Central memory CD4-positive, alpha-beta T cell (primary cell): Measurements from ENCODE around the gene RHBDL1.

Source experiments
- DNase-seq: peaks from one replicate; pipeline ENCODE4 v3.0.0; 2022

The RHBDL1 gene

DNA sequence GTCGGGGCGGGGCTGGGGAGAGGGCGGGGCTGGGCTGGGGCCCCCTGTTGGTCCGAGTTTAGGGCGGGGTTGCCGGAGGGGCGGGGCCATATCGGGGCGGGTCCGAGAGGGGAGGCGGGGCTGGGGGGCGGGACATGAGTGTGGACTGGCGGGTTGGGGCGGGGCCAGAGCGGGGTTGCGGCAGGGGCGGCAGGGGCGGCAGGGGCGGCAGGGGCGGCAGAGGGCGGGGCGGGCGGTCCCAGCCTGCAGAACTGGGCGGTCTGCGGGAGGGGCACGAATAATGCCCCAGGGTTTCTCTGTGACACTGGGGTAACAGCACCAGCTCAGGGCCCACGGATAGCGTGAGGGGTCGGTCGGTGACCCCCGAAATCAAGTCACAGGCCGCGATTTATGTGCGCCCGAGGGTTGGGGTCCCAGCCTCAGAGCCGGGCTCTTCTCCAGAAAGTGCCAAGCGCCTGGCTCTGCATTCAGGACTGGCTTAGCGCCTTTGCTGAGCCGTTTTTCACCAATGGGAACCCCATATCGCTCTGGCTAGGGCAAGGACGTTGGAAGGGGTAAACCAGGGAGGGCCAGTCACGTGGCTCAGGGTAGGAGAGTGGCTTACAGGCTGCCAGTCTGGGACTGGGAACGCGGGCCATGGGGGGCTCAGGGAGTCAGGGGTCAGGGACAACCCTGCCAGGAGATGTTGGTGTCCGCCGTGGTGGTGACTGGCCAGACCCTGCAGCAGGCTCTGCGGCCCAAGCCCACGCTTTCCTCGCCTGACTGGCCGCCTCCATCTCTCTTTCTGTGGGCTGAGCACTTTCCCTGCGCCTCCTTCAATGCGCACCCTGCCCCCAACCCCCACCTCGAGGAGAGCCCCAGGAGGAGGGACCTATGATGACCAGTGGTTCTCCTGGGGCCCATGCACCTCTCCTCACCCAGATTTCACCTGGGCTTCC, 38.1 kb upstream of the RHBDL1 start:
- DNase-seq: no peak

DNA sequence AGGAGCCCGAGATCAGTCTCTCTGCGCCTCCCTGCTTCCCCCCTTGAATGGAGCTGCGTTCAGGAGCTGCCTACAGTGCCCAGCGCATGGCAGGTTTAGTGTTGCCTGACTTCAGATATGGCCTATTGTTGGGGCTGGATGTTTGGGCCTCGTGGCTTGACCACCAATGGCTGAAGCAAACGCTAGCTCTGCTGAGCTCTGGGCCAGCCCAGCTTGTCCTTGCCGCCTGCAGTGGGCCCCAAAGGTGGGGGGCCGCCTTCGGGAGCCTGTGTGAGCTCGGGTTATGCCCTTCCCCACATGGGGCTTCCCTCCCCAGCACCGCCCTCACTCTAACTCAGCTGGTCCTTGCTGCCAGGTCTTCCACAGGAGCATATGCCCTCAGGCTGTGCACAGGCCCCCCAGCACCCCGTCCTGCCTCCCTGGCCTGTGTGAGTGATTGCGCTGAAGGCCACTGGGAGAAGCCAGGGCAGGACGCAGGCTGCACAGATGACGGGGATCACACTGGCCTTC, 37.4 kb upstream of the RHBDL1 start:
- DNase-seq: no peak

DNA sequence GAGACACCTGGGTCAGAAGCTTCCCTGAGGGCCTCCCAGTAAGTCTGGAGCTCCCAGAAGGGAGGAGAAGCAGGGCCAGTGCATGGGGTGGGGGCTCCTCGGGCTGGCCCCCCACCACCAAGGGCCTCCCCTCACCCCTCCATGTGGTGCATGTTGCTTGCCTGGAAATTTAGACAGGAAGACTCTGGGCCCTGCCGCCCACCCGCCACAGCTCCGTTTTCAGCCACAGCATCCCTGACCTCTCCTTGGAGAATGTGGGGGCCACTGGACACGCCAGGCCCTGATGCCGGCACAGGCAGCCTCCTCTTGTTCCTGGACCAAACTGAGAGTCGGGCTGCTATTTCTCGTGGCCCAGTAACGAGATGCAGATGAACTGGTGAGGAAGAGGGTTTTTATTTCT, 36.6 kb upstream of the RHBDL1 start:
- DNase-seq: no peak

DNA sequence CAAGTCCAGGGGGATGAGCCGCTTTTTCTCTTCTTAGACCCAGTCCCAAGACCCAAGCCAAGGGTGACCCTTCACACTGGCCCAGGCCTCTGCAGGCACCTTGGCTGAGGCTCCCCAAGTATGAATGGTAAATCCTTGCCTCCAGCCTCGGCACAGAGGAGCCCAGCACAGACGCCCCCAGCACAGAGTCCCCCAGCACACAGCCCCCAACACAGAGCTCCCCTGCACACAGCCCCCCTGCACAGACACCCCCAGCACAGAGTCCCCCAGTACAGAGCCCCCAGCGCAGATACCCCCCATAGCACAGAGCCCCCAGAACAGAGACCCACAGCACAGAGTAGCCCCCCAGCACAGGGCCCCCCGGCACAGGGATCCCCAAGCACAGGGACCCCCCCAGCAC, 34.9 kb upstream of the RHBDL1 start:
- DNase-seq: no peak

DNA sequence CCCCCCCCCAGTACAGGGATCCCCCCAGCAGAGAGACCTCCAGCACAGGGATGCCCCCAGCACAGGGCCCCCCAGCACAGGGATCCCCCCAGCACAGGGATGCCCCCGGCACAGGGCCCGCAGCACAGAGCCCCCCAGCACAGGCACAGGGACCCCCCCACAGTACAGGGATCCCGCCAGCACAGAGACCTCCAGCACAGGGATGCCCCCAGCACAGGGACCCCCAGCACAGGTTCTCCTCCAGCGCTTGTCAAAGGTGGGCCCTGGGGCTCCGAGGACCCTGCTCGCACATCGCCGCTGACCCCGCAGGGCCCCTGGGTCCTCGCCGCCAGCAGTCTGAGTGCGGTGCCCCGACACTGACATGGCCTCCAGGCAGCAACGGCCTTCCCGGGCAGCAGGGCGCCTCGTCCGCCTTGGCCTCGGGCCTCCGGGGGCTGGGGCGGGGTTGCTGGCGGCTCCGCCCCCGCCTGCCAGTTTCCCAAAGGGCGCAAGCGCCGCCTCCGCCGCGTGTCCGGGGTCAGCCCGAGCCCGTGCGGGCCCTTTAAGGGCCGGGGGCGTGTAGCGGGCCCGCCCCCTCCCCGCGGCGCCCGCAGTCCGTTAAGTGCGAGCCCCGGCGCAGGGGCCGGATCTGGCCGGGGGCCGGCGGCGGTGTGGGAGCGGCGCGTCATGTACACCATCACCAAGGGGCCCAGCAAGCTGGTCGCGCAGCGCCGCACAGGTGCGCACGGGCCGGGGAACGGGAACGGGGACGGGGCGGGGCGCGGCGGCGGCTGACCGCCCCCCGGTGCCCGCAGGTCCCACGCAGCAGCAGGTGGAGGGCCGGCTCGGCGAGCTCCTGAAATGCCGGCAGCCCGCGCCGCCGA, 33.9 kb upstream of the RHBDL1 start, which contains the start of gene MCRIP2:
TSS of gene MCRIP2 (plus strand) at position 503 of the 863 bp plus-strand sequence. CDS start at position 667, 164 bp downstream.
- peak; percentile 42 for DNase-seq

DNA sequence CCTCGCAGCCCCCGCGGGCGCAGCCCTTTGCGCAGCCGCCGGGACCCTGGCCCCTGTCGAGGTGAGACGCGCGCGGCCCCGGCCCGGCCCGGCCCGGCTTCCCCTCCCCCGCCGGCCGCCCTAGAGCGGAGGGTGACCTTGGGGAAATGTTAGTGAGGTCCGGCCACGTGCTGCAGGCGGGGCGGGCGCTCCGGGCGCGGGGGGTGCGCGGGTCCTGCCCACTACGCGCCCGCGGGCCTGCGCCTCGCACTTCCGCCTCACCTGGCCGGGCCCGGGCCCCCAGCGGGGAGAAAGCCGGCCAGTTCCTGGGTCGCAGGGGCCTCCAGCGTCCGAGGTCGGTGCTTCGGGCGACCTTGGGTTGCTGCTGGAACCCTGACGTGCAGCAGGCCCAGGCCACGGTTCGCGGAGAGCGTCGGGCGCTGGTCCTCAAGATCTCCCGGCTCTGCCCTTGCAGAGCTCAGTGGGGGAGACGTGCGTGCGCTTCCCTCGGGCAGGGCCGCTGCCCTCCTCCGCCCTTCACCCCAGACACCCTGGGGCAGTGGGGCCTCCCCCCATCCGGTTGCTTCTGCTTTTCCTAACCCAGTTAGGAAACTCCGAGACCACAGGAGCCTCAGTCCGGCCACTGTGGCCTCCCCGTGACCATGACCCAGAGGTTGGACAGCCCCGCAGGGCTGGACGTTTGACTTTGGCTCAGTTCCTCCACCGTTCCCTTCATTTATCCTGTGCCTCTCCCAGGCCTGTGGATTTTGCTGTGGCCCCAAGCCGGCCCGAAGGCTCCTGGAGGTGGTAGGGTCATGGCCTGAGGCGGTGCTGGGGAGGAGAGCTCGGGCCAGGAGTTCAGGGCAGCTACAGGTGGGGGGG, 33.1 kb upstream of the RHBDL1 start:
- DNase-seq: no peak

DNA sequence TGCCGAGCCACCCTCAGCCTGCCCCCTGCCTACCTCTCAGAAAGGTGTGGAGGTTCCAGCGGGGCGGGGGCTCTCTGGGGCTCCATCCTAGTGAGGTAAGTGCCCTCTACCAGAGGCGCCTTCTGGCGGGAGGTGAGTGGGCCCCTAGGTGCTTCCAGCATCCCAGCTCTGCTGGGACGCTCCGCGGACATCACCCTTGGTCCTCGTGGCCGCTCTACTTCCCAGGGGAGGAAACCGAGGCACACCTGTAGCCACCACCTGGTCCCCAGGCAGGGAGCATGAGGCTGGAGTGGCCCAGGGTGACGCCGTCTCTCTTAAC, 32.5 kb upstream of the RHBDL1 start:
- DNase-seq: no peak

DNA sequence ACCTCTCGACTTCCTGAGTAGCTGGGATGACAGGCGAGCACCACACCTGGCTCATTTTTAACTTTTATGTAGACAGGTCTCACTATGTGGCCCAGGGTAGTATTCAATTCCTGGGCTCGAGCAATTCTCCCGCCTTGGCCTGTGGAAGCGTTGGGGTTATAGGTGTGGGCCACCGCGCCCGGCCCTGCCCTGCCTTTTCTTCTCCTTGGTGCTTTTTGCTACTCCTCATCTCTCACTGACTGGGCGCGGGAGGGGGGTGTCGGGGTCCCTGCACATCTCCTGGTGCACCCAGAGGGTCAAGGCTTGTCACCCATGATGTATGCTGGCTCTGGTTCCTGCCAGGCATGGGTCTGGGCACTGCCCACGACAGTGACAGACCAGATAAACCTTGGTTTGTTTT, 30.9 kb upstream of the RHBDL1 start:
- DNase-seq: no peak

DNA sequence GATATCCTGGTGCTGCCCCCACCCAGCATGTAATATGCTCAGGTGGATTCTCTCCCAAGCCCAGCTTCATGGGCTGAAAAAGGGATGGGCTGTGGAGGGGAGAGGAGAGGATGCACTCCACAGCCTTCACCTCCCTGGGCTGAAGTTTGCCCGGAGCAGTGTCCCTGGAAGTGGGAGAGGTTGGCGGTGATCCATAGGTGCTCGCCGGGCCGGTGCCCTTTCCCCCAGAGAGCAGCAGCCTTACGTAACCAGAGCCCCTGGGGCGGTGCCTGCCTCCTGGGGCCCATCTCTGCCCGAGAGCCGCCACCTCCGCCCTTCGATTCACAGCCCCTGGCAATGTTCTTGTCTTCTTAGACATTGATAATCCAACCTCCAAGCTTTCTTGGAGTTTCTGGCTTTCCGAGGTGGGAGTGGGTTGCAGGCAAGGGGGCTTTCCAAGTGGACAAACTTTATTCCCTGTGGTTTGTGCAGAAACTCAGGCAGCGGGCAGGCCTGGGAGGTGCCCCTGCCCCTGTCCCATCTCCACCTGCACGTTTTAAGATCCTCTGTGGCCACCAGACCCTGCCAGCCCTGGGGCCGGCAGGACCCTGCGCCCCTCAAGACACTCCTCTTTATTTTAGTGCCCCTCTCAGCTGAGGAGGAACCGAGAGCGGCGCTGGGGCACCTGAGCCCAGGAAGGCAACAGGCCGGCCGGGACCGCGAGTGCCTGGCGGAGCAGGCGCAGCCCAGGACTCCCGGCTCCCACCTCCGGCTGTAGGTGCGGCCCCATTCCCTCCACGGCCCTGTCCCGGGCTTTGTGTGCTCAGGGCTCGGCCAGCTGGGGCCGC, 29.4 kb upstream of the RHBDL1 start:
- DNase-seq: no peak

DNA sequence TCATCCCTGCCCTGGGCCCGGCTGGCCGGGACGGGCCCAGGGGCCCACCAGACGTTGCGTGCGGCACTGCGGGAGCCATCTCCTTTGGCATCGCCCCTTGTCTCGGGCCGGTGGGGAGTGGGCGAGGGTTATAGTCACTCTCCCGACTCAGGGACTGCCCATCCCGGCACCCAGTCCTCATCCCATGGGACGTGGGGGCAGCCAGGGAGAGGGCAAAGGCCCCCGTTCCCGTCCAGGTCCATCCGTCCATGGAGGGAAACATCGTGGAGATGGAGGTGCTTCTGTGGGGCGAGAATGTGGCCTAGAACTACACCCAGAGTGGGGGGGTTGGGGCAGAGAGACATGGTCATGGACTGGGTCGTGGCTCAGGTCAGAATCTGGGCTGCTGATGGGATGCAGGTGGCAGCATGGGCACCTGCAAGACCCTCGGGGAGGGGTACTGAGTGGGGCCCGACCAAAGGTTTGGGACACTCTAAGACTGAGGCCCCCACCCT, 28.7 kb upstream of the RHBDL1 start:
- no peak for DNase-seq

DNA sequence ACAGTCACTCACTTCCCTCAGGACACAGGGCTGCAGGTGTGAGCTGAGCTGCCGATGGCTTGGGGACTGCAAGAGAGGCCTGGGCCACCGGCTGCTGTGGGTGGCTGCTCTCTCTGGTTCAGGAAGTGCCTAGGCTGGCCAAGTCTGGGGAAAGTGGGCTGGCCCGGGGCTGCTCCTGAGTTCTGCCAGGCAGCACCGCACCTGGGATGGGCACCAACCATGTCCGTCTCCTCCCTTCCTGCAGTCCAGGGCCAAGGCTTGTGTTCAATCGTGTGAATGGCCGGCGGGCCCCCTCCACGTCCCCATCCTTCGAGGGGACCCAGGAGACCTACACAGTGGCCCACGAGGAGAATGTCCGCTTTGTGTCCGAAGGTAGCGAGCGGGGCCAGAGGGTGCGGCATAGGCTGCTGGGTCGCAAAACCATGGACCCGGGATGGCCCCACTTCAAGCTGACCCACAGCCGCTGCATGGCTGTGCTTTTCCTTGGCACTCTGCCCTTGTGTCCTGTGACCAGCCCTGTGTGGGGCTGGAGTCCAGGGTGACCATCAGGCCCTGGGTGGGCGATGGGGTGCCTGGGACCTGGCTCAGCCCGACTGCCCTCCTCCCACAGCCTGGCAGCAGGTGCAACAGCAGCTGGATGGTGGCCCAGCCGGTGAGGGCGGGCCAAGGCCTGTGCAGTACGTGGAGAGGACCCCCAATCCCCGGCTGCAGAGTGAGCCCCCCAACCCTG, 28.1 kb upstream of the RHBDL1 start:
- DNase-seq: no peak

DNA sequence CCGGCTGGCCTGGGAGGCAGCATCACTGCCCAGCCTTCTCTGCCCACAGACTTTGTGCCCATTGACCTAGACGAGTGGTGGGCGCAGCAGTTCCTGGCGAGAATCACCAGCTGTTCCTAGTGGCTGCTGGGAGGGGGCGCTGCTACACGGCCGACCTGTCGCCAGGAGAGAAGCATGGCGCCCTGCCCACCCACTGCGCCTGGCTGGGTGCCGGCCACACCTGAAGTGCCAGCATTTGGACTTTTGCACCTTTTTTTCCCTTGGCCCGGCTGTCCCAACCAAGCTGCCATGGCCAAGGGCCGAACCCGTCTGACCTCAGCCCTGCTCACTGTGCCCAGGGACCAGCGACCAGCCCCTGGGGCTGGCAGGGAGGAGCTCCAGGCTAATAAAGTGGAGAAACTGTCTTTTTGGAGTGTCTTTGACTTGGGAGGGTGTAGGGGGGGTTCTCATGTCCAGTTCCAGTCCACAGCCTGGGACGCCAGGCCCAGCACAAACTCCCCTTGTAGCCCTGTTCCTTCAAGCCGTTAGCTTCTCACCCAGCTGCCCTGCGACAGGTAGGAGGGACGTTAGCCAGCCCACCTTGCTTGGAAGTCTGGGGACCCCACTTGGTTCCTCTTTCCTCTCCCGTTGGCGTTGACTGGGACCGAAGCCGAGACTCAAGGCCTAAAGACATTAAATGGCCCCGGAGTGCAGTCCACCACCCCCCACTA, 27.2 kb upstream of the RHBDL1 start:
- no peak for DNase-seq

DNA sequence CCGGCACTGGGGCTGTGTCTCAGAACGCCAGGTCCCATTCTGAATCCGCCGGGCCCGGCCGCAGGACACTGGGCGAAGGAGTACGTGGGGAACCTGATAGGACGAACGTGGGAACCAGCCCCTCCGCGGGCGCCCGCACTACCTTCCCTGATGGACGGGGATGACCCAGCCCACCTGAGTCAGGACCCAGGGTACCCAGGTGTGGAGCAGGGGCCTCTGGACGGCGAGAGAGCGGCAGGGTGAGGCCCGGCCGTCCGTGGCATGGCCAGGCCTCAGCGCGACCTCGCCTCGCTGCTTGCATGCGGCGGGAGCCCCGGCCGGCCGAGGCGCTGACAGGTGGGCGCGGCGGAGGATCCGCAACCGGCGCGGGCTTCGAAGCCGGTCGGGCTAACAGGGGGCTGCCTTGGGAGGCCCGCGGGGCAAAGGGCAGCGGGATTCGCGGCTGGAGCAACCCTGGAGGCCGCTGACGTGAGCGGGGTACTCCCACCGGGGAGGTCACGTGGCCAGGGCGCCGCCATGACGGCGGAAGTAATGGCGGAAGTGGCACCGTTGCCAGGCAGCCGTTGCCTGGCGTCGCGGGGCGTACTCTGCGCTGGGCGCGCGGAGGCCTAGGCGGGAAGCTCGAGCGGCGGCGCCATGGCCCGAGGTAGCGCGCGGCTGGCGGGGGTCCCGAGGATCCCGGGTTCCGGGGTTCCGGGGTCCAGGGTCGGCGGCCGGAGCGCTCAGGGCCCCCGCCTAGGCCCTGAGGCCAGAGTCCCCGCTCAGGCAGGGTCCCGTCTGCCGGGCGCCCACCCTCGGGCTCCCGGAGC, 26.5 kb upstream of the RHBDL1 start, which contains the start of gene WDR90:
TSS of gene WDR90 (plus strand) at position 585 of the 809 bp plus-strand sequence. CDS start at position 637, 52 bp downstream.
- peak; percentile 91 for DNase-seq

DNA sequence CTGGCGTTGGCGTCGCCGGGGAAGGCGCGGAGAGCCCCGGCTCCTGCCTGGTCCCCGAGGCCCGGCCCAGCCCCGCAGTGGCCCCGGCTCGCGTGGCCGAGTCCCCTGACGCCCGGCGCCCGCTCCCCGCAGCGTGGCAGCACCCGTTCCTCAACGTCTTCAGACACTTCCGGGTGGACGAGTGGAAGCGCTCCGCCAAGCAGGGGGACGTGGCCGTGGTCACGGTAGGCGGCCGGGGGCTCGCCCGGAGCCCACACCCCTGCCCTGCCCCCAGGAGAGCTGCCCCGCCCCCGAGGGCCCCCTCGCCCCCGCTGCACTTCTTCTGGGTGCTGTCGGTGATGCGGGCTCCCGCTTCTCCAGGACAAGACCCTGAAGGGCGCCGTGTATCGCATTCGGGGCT, 25.8 kb upstream of the RHBDL1 start:
- no peak for DNase-seq

DNA sequence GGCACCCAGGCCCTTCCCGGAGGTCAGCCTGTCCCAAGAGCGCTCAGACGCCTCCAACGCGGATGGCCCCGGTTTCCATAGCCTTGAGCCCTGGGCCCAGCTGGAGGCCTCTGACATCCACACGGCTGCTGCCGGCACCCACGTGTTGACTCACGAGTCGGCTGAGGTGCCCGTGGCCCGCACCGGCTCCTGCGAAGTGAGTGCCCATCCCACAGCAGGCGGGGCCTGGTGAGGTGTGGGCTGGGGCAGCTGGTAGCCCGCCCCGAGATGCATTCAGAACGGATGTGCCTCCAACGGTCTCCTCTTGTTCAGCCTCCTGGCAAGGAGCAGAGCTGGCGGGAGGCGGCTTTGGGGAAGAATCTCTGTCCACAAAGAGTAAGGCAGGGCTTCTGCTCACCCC, 23.6 kb upstream of the RHBDL1 start:
- DNase-seq: no peak

DNA sequence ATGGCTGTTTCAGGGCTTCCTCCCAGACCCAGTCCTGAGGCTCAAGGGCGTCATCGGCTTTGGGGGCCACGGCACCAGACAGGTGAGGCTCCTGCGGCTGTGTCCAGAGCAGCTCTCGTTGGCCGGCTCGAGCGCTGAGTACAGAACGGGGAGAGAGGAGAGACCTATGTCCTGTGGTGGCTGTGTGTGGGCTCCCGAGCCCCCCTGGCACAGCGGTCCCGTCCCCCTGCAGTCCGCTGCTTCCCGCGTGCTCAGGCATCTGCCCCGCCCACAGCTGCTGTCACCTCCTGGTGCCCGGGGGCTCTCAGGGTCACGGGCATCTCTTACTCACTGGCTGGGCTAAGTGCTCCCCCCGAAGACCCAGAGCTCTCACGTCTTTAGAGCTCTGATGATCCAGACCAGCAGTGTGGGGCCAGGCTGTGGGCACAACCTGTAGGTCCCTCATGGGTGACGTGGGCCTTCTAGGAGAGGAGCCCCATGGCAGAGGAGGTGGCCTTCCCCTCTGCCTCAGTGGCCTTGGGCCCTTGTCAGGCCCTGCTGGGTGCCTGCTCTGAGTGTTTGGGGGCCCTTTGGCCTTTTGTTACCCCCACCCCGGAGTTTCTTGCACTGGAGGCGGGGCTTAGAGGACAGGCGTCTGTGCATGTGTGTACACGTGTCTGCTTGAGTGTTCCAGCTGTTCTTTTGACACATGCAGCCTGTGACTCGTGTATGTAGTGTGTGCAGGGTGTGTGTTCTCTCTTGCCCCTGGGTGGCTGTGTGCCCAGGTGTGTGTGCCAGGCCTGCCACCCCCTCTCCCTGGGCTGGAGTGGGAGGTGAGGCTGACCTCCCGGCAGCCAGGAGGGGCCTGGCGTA, 22.8 kb upstream of the RHBDL1 start:
- DNase-seq: no peak

DNA sequence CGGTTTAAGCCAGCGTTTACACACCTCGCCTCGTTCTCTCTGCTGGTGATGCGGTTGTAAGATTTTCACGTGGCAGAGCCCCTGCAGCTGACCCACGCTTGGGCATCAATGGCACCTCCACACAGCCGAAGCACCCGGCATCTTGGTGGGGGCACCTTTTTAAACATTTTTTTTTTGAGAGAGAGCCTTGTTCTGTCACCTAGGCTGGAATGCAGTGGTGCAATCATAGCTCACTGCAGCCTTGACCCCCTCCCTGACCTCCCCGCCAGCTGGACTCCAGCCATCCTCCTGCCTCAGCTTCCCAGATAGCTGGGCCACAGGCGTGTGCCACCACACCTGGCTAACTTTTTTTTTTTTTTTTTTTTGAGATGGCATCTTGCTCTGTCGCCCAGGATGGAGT, 21.4 kb upstream of the RHBDL1 start:
- no peak for DNase-seq

DNA sequence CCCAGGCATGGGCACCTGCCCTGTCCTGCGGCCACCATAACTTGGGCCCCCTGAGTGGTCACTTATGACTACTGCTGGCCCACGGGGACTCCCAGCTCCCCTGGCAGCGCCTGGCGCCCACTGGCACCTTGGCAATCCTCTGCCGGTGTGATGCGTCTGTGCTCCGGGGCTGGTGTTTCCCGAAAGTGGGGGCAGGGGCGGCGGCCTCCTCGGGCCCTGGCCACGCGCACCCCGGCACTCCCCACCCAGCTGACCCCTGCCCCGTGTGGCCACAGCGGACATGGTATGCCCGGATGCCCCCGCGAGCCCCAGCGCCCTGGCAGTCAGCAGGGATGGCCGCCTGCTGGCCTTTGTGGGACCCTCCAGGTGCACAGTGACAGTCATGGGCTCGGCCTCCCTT, 18.0 kb upstream of the RHBDL1 start:
- DNase-seq: no peak
